SK-N-SH treated with all-trans-retinoic acid at 6 μM for 48 hours (cell line): ENCODE measurements around the gene TXNL4B.

Experiments used
- ARNTL ChIP-seq: fragments of 450-650 bp; formaldehyde crosslinking; IDR thresholded peaks from 2 replicates; pipeline ENCODE4 v1.5.0; 2020; ENCODE audit warnings: low read depth, mild to moderate bottlenecking, moderate library complexity, borderline replicate concordance
- BACH2 ChIP-seq: fragments of 250-450 bp; sonication (Bioruptor Pico); IDR thresholded peaks from 2 replicates; pipeline ENCODE4 v1.9.0; 2021; ENCODE audit warnings: mild to moderate bottlenecking, borderline replicate concordance
- RARB ChIP-seq: fragments of 250-450 bp; sonication (Bioruptor Pico); IDR thresholded peaks from 2 replicates; pipeline ENCODE4 v1.8.0; 2021; ENCODE audit warnings: mild to moderate bottlenecking, moderate library complexity
- SNAI2 ChIP-seq: fragments of 250-450 bp; sonication (Bioruptor Pico); IDR thresholded peaks from 2 replicates; pipeline ENCODE4 v1.5.0; 2020; ENCODE audit warnings: mild to moderate bottlenecking, moderate library complexity
- ZC3H10 ChIP-seq: fragments of 250-450 bp; sonication (Bioruptor Pico); IDR thresholded peaks from 2 replicates; pipeline ENCODE4 v1.5.1; 2021; ENCODE audit warnings: mild to moderate bottlenecking, moderate library complexity
- ZFP3 ChIP-seq: fragments of 250-450 bp; sonication (Bioruptor Pico); IDR thresholded peaks from 2 replicates; pipeline ENCODE4 v1.5.0; 2020; ENCODE audit warnings: mild to moderate bottlenecking, moderate library complexity
- ZFP30 ChIP-seq: fragments of 450-650 bp; formaldehyde crosslinking; IDR thresholded peaks from 2 replicates; pipeline ENCODE4 v1.5.0; 2022; ENCODE audit warnings: mild to moderate bottlenecking, moderate library complexity
- ZNF70 ChIP-seq: fragments of 450-650 bp; formaldehyde crosslinking; IDR thresholded peaks from 2 replicates; pipeline ENCODE4 v1.5.0; 2020; ENCODE audit warnings: mild to moderate bottlenecking, moderate library complexity
- ZNF8 ChIP-seq: fragments of 450-650 bp; formaldehyde crosslinking; IDR thresholded peaks from 2 replicates; pipeline ENCODE4 v1.5.0; 2020; ENCODE audit warnings: mild to moderate bottlenecking, moderate library complexity
- TF ChIP-seq, protein P1 (sequence below): fragments of 250-450 bp; sonication (Bioruptor Pico); IDR thresholded peaks from 2 replicates; pipeline ENCODE4 v1.5.1; 2021; ENCODE audit warnings: mild to moderate bottlenecking, moderate library complexity
- TF ChIP-seq, protein P2 (sequence below): fragments of 250-450 bp; sonication (Bioruptor Pico); IDR thresholded peaks from 2 replicates; pipeline ENCODE4 v1.5.0; 2020; ENCODE audit warnings: mild to moderate bottlenecking, moderate library complexity
- TF ChIP-seq, protein P3 (sequence below): fragments of 250-450 bp; sonication (Bioruptor Pico); IDR thresholded peaks from 2 replicates; pipeline ENCODE4 v1.8.0; 2021; ENCODE audit warnings: low read depth, mild to moderate bottlenecking, moderate library complexity, borderline replicate concordance

DNA sequence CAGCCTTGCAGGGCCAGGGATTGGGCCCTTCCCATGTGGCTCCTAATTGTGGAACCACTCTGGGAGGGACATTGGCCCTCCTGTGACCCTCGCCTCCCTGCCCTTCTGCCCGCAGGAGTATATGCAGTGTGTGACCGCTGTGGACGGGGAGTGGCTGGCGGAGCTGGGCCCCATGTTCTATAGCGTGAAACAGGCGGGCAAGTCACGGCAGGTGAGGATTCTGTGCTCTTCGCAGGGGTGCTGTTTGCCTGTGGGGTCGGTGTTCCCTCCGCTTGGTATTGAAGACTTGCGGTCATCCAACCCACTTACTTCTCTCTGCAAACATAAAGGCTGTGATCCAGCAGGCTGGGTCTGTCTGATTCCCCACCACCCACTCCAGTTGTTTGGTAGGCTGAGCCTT lies 15.9 kb upstream of the TXNL4B start:
- TF ChIP-seq ZFP3 (CRISPR knock-in tag) (no peak), SNAI2 (CRISPR knock-in tag) (no peak), ZNF70 (CRISPR knock-in tag) (no peak), ZFP30 (no peak), RARB (no peak), BACH2 (CRISPR knock-in tag) (no peak), ZNF8 (CRISPR knock-in tag) (no peak), ARNTL (CRISPR knock-in tag) (no peak), ZC3H10 (CRISPR knock-in tag) (no peak)
- TF ChIP-seq, protein P1, sequence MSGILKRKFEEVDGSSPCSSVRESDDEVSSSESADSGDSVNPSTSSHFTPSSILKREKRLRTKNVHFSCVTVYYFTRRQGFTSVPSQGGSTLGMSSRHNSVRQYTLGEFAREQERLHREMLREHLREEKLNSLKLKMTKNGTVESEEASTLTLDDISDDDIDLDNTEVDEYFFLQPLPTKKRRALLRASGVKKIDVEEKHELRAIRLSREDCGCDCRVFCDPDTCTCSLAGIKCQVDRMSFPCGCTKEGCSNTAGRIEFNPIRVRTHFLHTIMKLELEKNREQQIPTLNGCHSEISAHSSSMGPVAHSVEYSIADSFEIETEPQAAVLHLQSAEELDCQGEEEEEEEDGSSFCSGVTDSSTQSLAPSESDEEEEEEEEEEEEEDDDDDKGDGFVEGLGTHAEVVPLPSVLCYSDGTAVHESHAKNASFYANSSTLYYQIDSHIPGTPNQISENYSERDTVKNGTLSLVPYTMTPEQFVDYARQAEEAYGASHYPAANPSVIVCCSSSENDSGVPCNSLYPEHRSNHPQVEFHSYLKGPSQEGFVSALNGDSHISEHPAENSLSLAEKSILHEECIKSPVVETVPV (CRISPR knock-in tag): no peak
- TF ChIP-seq, protein P2, sequence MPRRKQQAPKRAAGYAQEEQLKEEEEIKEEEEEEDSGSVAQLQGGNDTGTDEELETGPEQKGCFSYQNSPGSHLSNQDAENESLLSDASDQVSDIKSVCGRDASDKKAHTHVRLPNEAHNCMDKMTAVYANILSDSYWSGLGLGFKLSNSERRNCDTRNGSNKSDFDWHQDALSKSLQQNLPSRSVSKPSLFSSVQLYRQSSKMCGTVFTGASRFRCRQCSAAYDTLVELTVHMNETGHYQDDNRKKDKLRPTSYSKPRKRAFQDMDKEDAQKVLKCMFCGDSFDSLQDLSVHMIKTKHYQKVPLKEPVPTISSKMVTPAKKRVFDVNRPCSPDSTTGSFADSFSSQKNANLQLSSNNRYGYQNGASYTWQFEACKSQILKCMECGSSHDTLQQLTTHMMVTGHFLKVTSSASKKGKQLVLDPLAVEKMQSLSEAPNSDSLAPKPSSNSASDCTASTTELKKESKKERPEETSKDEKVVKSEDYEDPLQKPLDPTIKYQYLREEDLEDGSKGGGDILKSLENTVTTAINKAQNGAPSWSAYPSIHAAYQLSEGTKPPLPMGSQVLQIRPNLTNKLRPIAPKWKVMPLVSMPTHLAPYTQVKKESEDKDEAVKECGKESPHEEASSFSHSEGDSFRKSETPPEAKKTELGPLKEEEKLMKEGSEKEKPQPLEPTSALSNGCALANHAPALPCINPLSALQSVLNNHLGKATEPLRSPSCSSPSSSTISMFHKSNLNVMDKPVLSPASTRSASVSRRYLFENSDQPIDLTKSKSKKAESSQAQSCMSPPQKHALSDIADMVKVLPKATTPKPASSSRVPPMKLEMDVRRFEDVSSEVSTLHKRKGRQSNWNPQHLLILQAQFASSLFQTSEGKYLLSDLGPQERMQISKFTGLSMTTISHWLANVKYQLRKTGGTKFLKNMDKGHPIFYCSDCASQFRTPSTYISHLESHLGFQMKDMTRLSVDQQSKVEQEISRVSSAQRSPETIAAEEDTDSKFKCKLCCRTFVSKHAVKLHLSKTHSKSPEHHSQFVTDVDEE (CRISPR knock-in tag): no peak
- TF ChIP-seq, protein P3, sequence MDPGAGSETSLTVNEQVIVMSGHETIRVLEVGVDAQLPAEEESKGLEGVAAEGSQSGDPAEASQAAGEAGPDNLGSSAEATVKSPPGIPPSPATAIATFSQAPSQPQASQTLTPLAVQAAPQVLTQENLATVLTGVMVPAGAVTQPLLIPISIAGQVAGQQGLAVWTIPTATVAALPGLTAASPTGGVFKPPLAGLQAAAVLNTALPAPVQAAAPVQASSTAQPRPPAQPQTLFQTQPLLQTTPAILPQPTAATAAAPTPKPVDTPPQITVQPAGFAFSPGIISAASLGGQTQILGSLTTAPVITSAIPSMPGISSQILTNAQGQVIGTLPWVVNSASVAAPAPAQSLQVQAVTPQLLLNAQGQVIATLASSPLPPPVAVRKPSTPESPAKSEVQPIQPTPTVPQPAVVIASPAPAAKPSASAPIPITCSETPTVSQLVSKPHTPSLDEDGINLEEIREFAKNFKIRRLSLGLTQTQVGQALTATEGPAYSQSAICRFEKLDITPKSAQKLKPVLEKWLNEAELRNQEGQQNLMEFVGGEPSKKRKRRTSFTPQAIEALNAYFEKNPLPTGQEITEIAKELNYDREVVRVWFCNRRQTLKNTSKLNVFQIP (CRISPR knock-in tag): no peak
